Suprapubic skin (tissue), 3 donors: ENCODE measurements around the gene CALM3.

ENCODE experiments used
- POLR2A ChIP-seq, 2 donors: fragments of 450-650 bp; IDR thresholded peaks; one replicate each; pipeline ENCODE4 v1.6.1; 2017; ENCODE audit warnings: antibody characterized with exemption in 2 of 2, mild to moderate bottlenecking in 2 of 2, moderate library complexity in 2 of 2
- TF ChIP-seq, protein P1 (sequence below), 2 donors: fragments of 200-600 bp in 1 of 2; fragments of 450-650 bp in 1 of 2; sonication (generic) in 1 of 2; IDR thresholded peaks; one replicate each; pipeline ENCODE4 v1.5.1; 2016 to 2019; ENCODE audit warnings: antibody characterized with exemption in 2 of 2, mild to moderate bottlenecking in 1 of 2, moderate library complexity in 1 of 2

DNA sequence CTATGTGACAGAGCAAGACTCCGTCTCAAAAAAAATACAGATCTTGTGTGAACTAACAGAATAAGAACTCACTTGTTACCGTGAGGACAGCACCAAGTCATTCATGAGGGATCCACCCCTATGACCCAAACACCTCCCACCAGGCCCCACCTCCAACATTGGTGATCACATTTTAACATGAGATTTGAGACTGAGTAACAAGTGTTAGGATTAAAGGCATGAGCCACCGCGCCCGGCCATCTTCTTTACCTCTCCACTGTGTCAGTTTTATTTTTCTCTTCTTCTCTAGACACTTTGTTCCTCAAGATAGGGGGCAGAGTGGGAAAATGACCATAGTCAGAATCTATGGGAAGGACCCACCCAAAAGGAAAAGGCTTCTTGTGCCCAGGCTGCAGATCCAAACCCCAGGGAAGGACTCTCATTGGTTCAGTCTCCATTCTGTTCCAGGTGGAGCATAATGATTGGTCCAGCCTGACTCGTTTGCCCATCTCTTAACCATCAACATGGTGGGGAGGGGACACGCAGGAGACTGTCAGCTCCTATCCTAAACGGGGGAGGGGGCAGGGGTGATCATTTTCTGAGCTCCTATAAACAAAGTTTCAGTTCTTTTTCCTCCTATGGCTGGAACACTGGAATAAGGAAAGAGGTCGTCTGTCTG, 1.3 kb upstream of the CALM3 start:
- TF ChIP-seq, protein P1, sequence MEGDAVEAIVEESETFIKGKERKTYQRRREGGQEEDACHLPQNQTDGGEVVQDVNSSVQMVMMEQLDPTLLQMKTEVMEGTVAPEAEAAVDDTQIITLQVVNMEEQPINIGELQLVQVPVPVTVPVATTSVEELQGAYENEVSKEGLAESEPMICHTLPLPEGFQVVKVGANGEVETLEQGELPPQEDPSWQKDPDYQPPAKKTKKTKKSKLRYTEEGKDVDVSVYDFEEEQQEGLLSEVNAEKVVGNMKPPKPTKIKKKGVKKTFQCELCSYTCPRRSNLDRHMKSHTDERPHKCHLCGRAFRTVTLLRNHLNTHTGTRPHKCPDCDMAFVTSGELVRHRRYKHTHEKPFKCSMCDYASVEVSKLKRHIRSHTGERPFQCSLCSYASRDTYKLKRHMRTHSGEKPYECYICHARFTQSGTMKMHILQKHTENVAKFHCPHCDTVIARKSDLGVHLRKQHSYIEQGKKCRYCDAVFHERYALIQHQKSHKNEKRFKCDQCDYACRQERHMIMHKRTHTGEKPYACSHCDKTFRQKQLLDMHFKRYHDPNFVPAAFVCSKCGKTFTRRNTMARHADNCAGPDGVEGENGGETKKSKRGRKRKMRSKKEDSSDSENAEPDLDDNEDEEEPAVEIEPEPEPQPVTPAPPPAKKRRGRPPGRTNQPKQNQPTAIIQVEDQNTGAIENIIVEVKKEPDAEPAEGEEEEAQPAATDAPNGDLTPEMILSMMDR (IDR thresholded peaks at IDR 0.05) = no peak
- TF ChIP-seq POLR2A (IDR thresholded peaks at IDR 0.05) = no peak
